SK-N-SH treated with all-trans-retinoic acid at 6 μM for 48 hours (cell line): ENCODE data around the gene MKRN2OS.

Experiments used
- ATAC-seq: fragments of 200-7000 bp; cut with Tn5 transposase; 3 replicates; pipeline ENCODE4 v1.9.1; 2020; ENCODE audit warnings: mild to moderate bottlenecking, moderate library complexity
- ARNTL ChIP-seq: fragments of 450-650 bp; formaldehyde crosslinking; IDR thresholded peaks from 2 replicates; pipeline ENCODE4 v1.5.0; 2020; ENCODE audit warnings: low read depth, mild to moderate bottlenecking, moderate library complexity, borderline replicate concordance
- BACH2 ChIP-seq: fragments of 250-450 bp; sonication (Bioruptor Pico); IDR thresholded peaks from 2 replicates; pipeline ENCODE4 v1.9.0; 2021; ENCODE audit warnings: mild to moderate bottlenecking, borderline replicate concordance
- CSDC2 ChIP-seq: fragments of 250-450 bp; sonication (Bioruptor Pico); IDR thresholded peaks from 2 replicates; pipeline ENCODE4 v1.5.0; 2020; ENCODE audit warnings: mild to moderate bottlenecking, moderate library complexity
- ESRRG ChIP-seq: fragments of 250-450 bp; sonication (Bioruptor Pico); IDR thresholded peaks from 2 replicates; pipeline ENCODE4 v1.6.1; 2021; ENCODE audit warnings: mild to moderate bottlenecking
- GLIS3 ChIP-seq: fragments of 250-450 bp; sonication (Bioruptor Pico); IDR thresholded peaks from 2 replicates; pipeline ENCODE4 v1.5.0; 2020; ENCODE audit warnings: mild to moderate bottlenecking, moderate library complexity
- ISL1 ChIP-seq: fragments of 250-450 bp; sonication (Bioruptor Pico); IDR thresholded peaks from 2 replicates; pipeline ENCODE4 v2.1.2; 2022; ENCODE audit warnings: mild to moderate bottlenecking, moderate library complexity
- OSR1 ChIP-seq: fragments of 250-450 bp; sonication (Bioruptor Pico); IDR thresholded peaks from 2 replicates; pipeline ENCODE4 v1.8.0; 2022; ENCODE audit warnings: moderate library complexity, mild to moderate bottlenecking, inconsistent platforms
- PPARA ChIP-seq: fragments of 250-450 bp; sonication (Bioruptor Pico); IDR thresholded peaks from 2 replicates; pipeline ENCODE4 v1.5.0; 2020; ENCODE audit warnings: mild to moderate bottlenecking, borderline replicate concordance
- RARB ChIP-seq: fragments of 250-450 bp; sonication (Bioruptor Pico); IDR thresholded peaks from 2 replicates; pipeline ENCODE4 v1.8.0; 2021; ENCODE audit warnings: mild to moderate bottlenecking, moderate library complexity
- SNAI2 ChIP-seq: fragments of 250-450 bp; sonication (Bioruptor Pico); IDR thresholded peaks from 2 replicates; pipeline ENCODE4 v1.5.0; 2020; ENCODE audit warnings: mild to moderate bottlenecking, moderate library complexity
- TCF4 ChIP-seq: fragments of 250-450 bp; sonication (Bioruptor Pico); IDR thresholded peaks from 2 replicates; pipeline ENCODE4 v1.8.0; 2021; ENCODE audit warnings: mild to moderate bottlenecking, moderate library complexity, borderline replicate concordance
- TOX ChIP-seq: fragments of 250-450 bp; sonication (Bioruptor Pico); IDR thresholded peaks from 2 replicates; pipeline ENCODE4 v1.8.0; 2021; ENCODE audit warnings: mild to moderate bottlenecking, moderate library complexity, borderline replicate concordance
- ZC3H10 ChIP-seq: fragments of 250-450 bp; sonication (Bioruptor Pico); IDR thresholded peaks from 2 replicates; pipeline ENCODE4 v1.5.1; 2021; ENCODE audit warnings: mild to moderate bottlenecking, moderate library complexity
- ZFP3 ChIP-seq: fragments of 250-450 bp; sonication (Bioruptor Pico); IDR thresholded peaks from 2 replicates; pipeline ENCODE4 v1.5.0; 2020; ENCODE audit warnings: mild to moderate bottlenecking, moderate library complexity
- ZFP30 ChIP-seq: fragments of 450-650 bp; formaldehyde crosslinking; IDR thresholded peaks from 2 replicates; pipeline ENCODE4 v1.5.0; 2022; ENCODE audit warnings: mild to moderate bottlenecking, moderate library complexity
- ZNF565 ChIP-seq: fragments of 450-650 bp; formaldehyde crosslinking; conservative IDR thresholded peaks from 2 replicates; pipeline ENCODE4 v1.5.0; 2020; ENCODE audit warnings: low read depth, mild to moderate bottlenecking, moderate library complexity
- ZNF70 ChIP-seq: fragments of 450-650 bp; formaldehyde crosslinking; IDR thresholded peaks from 2 replicates; pipeline ENCODE4 v1.5.0; 2020; ENCODE audit warnings: mild to moderate bottlenecking, moderate library complexity
- ZNF8 ChIP-seq: fragments of 450-650 bp; formaldehyde crosslinking; IDR thresholded peaks from 2 replicates; pipeline ENCODE4 v1.5.0; 2020; ENCODE audit warnings: mild to moderate bottlenecking, moderate library complexity
- TF ChIP-seq, protein P1 (sequence below): fragments of 250-450 bp; sonication (Bioruptor Pico); IDR thresholded peaks from 2 replicates; pipeline ENCODE4 v1.5.0; 2020; ENCODE audit warnings: mild to moderate bottlenecking, moderate library complexity
- TF ChIP-seq, protein P2 (sequence below): fragments of 250-450 bp; sonication (Bioruptor Pico); IDR thresholded peaks from 2 replicates; pipeline ENCODE4 v1.5.1; 2020; ENCODE audit warnings: low read depth, mild to moderate bottlenecking, moderate library complexity
- TF ChIP-seq, protein P3 (sequence below): fragments of 250-450 bp; sonication (Bioruptor Pico); IDR thresholded peaks from 2 replicates; pipeline ENCODE4 v1.8.0; 2021; ENCODE audit warnings: low read depth, mild to moderate bottlenecking, moderate library complexity, borderline replicate concordance
- TF ChIP-seq, protein P4 (sequence below): fragments of 250-450 bp; sonication (Bioruptor Pico); IDR thresholded peaks from 2 replicates; pipeline ENCODE4 v1.5.1; 2021; ENCODE audit warnings: mild to moderate bottlenecking, moderate library complexity

Gene MKRN2OS

DNA sequence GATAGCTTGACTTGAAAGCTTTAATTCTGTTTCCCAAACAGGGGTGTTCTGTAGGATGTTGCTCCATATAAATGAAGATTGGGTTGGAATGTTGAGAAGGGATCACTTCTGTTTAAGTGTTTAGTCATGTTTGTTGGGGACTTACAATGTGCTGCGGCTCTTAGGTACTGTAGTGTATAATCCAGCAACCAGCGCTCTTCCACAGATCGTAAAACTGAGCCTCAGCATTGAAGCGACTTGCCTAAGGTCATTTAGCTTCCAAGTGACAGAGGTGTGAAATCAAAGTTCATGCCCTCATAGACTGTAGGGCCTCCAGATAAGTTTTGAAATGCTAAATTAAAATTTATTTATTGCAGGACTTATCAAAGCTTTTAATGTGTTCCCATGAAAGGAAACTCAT, 13.4 kb upstream of the MKRN2OS start:
- ATAC-seq: no peak
- TF ChIP-seq SNAI2 (CRISPR knock-in tag) (no peak), CSDC2 (no peak), ZNF70 (CRISPR knock-in tag) (no peak), ZNF8 (no peak), GLIS3 (CRISPR knock-in tag) (no peak), ESRRG (CRISPR knock-in tag) (no peak), ZFP3 (CRISPR knock-in tag) (no peak), ZC3H10 (CRISPR knock-in tag) (no peak), OSR1 (CRISPR knock-in tag) (no peak), ARNTL (CRISPR knock-in tag) (no peak), ZNF565 (CRISPR knock-in tag) (no peak), PPARA (CRISPR knock-in tag) (no peak), TCF4 (CRISPR knock-in tag) (no peak), RARB (CRISPR knock-in tag) (no peak)
- TF ChIP-seq, protein P1, sequence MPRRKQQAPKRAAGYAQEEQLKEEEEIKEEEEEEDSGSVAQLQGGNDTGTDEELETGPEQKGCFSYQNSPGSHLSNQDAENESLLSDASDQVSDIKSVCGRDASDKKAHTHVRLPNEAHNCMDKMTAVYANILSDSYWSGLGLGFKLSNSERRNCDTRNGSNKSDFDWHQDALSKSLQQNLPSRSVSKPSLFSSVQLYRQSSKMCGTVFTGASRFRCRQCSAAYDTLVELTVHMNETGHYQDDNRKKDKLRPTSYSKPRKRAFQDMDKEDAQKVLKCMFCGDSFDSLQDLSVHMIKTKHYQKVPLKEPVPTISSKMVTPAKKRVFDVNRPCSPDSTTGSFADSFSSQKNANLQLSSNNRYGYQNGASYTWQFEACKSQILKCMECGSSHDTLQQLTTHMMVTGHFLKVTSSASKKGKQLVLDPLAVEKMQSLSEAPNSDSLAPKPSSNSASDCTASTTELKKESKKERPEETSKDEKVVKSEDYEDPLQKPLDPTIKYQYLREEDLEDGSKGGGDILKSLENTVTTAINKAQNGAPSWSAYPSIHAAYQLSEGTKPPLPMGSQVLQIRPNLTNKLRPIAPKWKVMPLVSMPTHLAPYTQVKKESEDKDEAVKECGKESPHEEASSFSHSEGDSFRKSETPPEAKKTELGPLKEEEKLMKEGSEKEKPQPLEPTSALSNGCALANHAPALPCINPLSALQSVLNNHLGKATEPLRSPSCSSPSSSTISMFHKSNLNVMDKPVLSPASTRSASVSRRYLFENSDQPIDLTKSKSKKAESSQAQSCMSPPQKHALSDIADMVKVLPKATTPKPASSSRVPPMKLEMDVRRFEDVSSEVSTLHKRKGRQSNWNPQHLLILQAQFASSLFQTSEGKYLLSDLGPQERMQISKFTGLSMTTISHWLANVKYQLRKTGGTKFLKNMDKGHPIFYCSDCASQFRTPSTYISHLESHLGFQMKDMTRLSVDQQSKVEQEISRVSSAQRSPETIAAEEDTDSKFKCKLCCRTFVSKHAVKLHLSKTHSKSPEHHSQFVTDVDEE (CRISPR knock-in tag): no peak
- TF ChIP-seq, protein P2, sequence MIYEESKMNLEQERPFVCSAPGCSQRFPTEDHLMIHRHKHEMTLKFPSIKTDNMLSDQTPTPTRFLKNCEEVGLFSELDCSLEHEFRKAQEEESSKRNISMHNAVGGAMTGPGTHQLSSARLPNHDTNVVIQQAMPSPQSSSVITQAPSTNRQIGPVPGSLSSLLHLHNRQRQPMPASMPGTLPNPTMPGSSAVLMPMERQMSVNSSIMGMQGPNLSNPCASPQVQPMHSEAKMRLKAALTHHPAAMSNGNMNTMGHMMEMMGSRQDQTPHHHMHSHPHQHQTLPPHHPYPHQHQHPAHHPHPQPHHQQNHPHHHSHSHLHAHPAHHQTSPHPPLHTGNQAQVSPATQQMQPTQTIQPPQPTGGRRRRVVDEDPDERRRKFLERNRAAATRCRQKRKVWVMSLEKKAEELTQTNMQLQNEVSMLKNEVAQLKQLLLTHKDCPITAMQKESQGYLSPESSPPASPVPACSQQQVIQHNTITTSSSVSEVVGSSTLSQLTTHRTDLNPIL (CRISPR knock-in tag): no peak
- TF ChIP-seq, protein P3, sequence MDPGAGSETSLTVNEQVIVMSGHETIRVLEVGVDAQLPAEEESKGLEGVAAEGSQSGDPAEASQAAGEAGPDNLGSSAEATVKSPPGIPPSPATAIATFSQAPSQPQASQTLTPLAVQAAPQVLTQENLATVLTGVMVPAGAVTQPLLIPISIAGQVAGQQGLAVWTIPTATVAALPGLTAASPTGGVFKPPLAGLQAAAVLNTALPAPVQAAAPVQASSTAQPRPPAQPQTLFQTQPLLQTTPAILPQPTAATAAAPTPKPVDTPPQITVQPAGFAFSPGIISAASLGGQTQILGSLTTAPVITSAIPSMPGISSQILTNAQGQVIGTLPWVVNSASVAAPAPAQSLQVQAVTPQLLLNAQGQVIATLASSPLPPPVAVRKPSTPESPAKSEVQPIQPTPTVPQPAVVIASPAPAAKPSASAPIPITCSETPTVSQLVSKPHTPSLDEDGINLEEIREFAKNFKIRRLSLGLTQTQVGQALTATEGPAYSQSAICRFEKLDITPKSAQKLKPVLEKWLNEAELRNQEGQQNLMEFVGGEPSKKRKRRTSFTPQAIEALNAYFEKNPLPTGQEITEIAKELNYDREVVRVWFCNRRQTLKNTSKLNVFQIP: no peak
- TF ChIP-seq, protein P4, sequence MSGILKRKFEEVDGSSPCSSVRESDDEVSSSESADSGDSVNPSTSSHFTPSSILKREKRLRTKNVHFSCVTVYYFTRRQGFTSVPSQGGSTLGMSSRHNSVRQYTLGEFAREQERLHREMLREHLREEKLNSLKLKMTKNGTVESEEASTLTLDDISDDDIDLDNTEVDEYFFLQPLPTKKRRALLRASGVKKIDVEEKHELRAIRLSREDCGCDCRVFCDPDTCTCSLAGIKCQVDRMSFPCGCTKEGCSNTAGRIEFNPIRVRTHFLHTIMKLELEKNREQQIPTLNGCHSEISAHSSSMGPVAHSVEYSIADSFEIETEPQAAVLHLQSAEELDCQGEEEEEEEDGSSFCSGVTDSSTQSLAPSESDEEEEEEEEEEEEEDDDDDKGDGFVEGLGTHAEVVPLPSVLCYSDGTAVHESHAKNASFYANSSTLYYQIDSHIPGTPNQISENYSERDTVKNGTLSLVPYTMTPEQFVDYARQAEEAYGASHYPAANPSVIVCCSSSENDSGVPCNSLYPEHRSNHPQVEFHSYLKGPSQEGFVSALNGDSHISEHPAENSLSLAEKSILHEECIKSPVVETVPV: no peak

DNA sequence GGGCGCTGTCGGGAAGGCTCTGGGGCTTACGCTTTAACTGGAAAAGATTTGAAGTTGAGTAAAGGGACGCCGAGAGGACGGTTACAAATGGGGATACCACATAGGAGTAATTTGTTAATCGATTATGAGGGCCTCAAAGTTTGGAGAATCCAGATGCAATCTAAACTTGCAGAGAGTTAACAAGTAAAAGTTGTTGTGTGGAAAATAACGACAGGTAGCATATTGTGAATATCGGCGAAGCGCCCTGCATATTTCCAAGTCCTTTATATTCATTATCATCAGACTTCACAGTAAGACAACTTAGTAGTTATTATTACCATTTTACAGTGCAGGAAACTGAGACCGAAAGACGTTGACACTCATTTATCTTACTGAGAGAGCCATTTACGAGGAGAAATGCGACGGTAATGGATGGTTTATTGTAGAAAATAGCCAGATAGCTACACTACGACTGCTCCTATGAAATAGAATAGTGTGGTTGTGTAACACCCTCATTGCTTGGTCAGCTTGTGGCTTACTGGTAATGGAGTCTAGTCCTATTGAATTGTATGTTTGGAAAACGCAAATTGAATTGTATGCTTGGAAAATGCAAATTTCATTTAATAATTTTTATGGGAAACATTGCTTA, 12.3 kb upstream of the MKRN2OS start:
- TF ChIP-seq ARNTL (CRISPR knock-in tag) (no peak), BACH2 (CRISPR knock-in tag) (no peak), ZNF70 (CRISPR knock-in tag) (no peak), ESRRG (CRISPR knock-in tag) (no peak)
- ATAC-seq: no peak

DNA sequence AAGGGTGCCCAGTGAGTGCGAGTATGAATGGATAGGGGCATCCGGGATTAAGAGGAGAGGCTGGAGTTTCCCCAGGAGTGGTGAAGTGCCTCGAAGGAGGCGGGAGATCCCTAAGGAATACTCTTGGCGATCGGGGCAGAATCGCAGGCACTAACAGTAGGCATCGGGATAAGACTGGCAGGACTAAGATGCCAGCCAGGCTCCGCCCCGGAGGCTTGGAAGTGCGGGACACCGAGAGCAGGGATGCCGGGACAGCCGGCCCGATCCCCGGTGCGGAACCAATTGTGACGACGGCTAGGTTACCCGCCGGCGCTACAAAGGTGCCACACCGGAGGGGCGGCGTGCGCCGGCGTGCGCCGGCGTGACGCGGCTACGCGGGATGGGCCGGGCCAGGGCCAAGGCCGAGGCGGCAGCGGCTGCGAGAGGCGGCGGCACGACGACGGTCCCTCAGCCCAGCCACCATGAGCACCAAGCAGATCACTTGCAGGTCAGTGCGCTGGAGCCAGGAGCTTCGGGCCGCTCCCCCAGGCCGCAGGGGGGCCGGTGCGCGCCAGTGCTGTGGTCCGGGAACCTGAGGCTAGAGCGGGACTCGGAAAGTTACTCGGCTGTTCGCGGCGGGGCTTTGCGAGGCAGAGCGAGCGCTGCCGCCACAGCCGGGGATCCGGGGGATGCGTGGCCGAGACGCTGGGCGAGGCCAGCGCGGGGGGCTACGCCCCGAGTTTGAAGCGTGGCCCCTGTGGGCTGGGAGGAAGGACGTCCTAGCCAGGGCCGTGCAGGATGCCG, 11.6 kb upstream of the MKRN2OS start, which contains the start of gene MKRN2:
TSS of gene MKRN2 (plus strand) at position 398 of the 783 bp plus-strand sequence. CDS start at position 462, 64 bp downstream.
- TF ChIP-seq ISL1 (CRISPR knock-in tag) (0 out of 2 replicates have a peak, but pooled peaks have one; percentile 8), OSR1 (CRISPR knock-in tag) (no peak), ZNF8 (no peak), GLIS3 (CRISPR knock-in tag) (no peak), ZFP30 (CRISPR knock-in tag) (no peak), ARNTL (CRISPR knock-in tag) (no peak), ZFP3 (CRISPR knock-in tag) (peak; percentile 81), TCF4 (CRISPR knock-in tag) (no peak), CSDC2 (no peak), TOX (CRISPR knock-in tag) (no peak), RARB (CRISPR knock-in tag) (no peak)
- TF ChIP-seq, protein P4: no peak
- peak; percentile 96 for ATAC-seq
